ENCODE measurements around the gene DKK1. TPM values are rescaled to one million over a fixed set of nuclear protein-coding genes. Genes with fewer than 3 reads are reported as not detected.

The DKK1 gene
- total RNA-seq, 6 experiments from 2014 or later = 1,601 to 2,175 (median 1,792) TPM

GRCh38 chr10:52276163-52276562, 37.9 kb upstream of the DKK1 start:
- Mint-ChIP-seq H3K36me3 (ENCODE audit: low read depth) (peaks cover 15% of the 10 kb centered on the region), H3K27me3 (ENCODE audit: insufficient read depth) (no peaks in the 10 kb centered on the region; the same call in 1 of the 2 replicates), H3K4me1 (ENCODE audit: low read depth) (peaks cover 11% of the 10 kb centered on the region), H3K4me3 (no peak overlapping the region), H3K9me3 (no peaks in the 10 kb centered on the region; the same call in 1 of the 2 replicates), H3K27ac (no peak overlapping the region)
- TF ChIP-seq, protein P1, sequence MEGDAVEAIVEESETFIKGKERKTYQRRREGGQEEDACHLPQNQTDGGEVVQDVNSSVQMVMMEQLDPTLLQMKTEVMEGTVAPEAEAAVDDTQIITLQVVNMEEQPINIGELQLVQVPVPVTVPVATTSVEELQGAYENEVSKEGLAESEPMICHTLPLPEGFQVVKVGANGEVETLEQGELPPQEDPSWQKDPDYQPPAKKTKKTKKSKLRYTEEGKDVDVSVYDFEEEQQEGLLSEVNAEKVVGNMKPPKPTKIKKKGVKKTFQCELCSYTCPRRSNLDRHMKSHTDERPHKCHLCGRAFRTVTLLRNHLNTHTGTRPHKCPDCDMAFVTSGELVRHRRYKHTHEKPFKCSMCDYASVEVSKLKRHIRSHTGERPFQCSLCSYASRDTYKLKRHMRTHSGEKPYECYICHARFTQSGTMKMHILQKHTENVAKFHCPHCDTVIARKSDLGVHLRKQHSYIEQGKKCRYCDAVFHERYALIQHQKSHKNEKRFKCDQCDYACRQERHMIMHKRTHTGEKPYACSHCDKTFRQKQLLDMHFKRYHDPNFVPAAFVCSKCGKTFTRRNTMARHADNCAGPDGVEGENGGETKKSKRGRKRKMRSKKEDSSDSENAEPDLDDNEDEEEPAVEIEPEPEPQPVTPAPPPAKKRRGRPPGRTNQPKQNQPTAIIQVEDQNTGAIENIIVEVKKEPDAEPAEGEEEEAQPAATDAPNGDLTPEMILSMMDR (IDR thresholded peaks at IDR 0.05) = no peak
- no peak for DNase-seq

- peaks cover 15% of the 10 kb centered on the region for H3K36me3 Mint-ChIP-seq (ENCODE audit: low read depth)
- no peaks in the 10 kb centered on the region; the same call in 1 of the 2 replicates for H3K9me3 Mint-ChIP-seq
- TF ChIP-seq, protein P1 (IDR thresholded peaks at IDR 0.05) = no peak
- DNase-seq = no peak
- H3K4me3 Mint-ChIP-seq = no peak overlapping the region
- no peak overlapping the region for H3K27ac Mint-ChIP-seq
- peaks cover 11% of the 10 kb centered on the region for H3K4me1 Mint-ChIP-seq (ENCODE audit: low read depth)
- H3K27me3 Mint-ChIP-seq (ENCODE audit: insufficient read depth) = no peaks in the 10 kb centered on the region; the same call in 1 of the 2 replicates
Observed at GRCh38 chr10:52276986-52277385, 37.1 kb upstream of the DKK1 start.

GRCh38 chr10:52279546-52279945, 34.5 kb upstream of the DKK1 start:
- Mint-ChIP-seq H3K36me3 (ENCODE audit: low read depth) (peaks cover 15% of the 10 kb centered on the region), H3K27me3 (ENCODE audit: insufficient read depth) (0 out of 2 replicates have a peak, but pooled peaks cover 2% of the 10 kb centered on the region), H3K4me3 (no peak overlapping the region), H3K9me3 (no peaks in the 10 kb centered on the region; the same call in 1 of the 2 replicates), H3K4me1 (ENCODE audit: low read depth) (peaks cover 21% of the 10 kb centered on the region), H3K27ac (no peak overlapping the region)
- no peak for DNase-seq
- TF ChIP-seq, protein P1 (IDR thresholded peaks at IDR 0.05) = no peak

DNA sequence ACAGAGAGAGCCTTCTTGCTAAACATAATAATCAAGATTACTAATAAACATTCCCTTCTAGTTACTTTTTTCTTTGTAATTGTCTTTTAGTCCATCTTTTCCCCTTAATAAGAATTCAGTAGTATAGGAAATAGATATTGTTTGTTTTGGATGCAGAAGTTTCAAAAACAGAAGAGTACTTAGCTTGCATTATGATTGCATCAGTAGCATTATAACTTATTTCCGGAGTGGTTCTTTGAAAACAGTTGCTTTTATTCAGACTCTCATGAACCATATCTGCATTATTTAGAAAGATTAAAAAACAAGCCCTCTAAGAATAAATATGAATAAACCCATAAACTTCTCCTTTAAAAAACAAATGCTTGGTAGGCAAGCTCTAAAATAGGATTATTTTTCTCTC, 34.0 kb upstream of the DKK1 start:
- H3K9me3 Mint-ChIP-seq = no peaks in the 10 kb centered on the region; the same call in 1 of the 2 replicates
- no peak for DNase-seq
- H3K4me3 Mint-ChIP-seq = no peak overlapping the region
- no peak overlapping the region for H3K27ac Mint-ChIP-seq
- TF ChIP-seq, protein P1 (IDR thresholded peaks at IDR 0.05) = no peak
- peaks cover 2% of the 10 kb centered on the region; the same call in 1 of the 2 replicates for H3K27me3 Mint-ChIP-seq (ENCODE audit: insufficient read depth)
- peaks cover 21% of the 10 kb centered on the region for H3K4me1 Mint-ChIP-seq (ENCODE audit: low read depth)
- peaks cover 15% of the 10 kb centered on the region for H3K36me3 Mint-ChIP-seq (ENCODE audit: low read depth)

GRCh38 chr10:52283174-52283573, 30.9 kb upstream of the DKK1 start:
- TF ChIP-seq, protein P1 (IDR thresholded peaks at IDR 0.05) = no peak
- no peaks in the 10 kb centered on the region; the same call in 1 of the 2 replicates for H3K9me3 Mint-ChIP-seq
- peaks cover 2% of the 10 kb centered on the region; the same call in 1 of the 2 replicates for H3K27me3 Mint-ChIP-seq (ENCODE audit: insufficient read depth)
- H3K4me1 Mint-ChIP-seq (ENCODE audit: low read depth) = peaks cover 15% of the 10 kb centered on the region; the same call in 1 of the 2 replicates
- DNase-seq = no peak
- H3K27ac Mint-ChIP-seq = no peak overlapping the region
- H3K4me3 Mint-ChIP-seq = no peak overlapping the region
- H3K36me3 Mint-ChIP-seq (ENCODE audit: low read depth) = peaks cover 3% of the 10 kb centered on the region; the same call in 1 of the 2 replicates
